Left ventricle myocardium inferior (tissue), 1 donor: ENCODE results near the gene NR5A2. TPM values are rescaled to one million over a fixed set of nuclear protein-coding genes. Genes with fewer than 3 reads are reported as not detected.

Experiments
- DNase-seq: peaks from one replicate; pipeline ENCODE4 v3.0.0-alpha.2; 2020
- H3K27ac ChIP-seq: fragments of 200-600 bp; replicated peaks from 2 replicates; pipeline ENCODE4 v1.8.0; 2021
- H3K27me3 ChIP-seq: fragments of 200-600 bp; 2 replicates; pipeline ENCODE4 v1.8.0; 2021; ENCODE audit warnings: low read depth
- H3K36me3 ChIP-seq: fragments of 200-600 bp; 2 replicates; pipeline ENCODE4 v1.8.0; 2021
- H3K4me1 ChIP-seq: fragments of 200-600 bp; 2 replicates; pipeline ENCODE4 v1.8.0; 2021
- H3K4me3 ChIP-seq: fragments of 200-600 bp; 2 replicates; pipeline ENCODE4 v1.8.0; 2021; ENCODE audit warnings: mild to moderate bottlenecking, moderate library complexity
- H3K9me3 ChIP-seq: fragments of 200-600 bp; replicated peaks from 2 replicates; pipeline ENCODE4 v1.8.0; 2021
- intact Hi-C: fragments of 100-400 bp; cut with micrococcal nuclease; formaldehyde crosslinking; loops from one replicate; pipeline ENCODE4 v1.11.0; 2022
- total RNA-seq: library from RNA; stranded (reverse); fragmentation: NEBNext Ultra II Directional; extraction: Animal tissue kit (Norgen Biotek cat#: 25700); gene quantifications from one replicate; pipeline ENCODE4 v1.2.1, GENCODE V29; 2021
- TF ChIP-seq, protein P1 (sequence below): fragments of 200-600 bp; IDR thresholded peaks from 2 replicates; pipeline ENCODE4 v1.8.0; 2021; ENCODE audit warnings: antibody characterized with exemption, mild to moderate bottlenecking, borderline replicate concordance
- donor health status: DM: no; HTN: yes; CAD: no; lungs with severe emphysema.

Gene NR5A2
- total RNA-seq, 1 donor from 2014 or later = 1.3 TPM

DNA sequence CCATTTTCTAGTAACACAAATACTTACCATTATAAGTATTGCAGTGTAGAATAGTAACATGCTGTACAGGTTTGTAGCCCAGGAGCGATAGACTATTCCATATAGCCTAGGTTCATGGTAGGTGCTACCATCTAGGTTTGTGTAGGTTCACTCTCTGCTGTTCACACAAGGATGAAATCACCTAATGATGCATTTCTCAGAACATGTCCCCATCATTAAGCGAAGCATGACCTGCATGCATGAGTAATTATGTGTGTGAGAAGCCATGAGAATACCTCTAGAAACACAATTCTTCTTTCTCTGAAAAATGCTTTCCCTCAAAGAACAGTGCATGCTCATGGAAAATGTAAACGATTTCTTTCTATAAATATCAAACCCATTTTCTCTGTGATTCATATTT is 69.3 kb downstream of the NR5A2 start:
- peaks cover 30% of the 10 kb centered on the region for H3K4me1 ChIP-seq
- TF ChIP-seq, protein P1, sequence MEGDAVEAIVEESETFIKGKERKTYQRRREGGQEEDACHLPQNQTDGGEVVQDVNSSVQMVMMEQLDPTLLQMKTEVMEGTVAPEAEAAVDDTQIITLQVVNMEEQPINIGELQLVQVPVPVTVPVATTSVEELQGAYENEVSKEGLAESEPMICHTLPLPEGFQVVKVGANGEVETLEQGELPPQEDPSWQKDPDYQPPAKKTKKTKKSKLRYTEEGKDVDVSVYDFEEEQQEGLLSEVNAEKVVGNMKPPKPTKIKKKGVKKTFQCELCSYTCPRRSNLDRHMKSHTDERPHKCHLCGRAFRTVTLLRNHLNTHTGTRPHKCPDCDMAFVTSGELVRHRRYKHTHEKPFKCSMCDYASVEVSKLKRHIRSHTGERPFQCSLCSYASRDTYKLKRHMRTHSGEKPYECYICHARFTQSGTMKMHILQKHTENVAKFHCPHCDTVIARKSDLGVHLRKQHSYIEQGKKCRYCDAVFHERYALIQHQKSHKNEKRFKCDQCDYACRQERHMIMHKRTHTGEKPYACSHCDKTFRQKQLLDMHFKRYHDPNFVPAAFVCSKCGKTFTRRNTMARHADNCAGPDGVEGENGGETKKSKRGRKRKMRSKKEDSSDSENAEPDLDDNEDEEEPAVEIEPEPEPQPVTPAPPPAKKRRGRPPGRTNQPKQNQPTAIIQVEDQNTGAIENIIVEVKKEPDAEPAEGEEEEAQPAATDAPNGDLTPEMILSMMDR = no peak

DNA sequence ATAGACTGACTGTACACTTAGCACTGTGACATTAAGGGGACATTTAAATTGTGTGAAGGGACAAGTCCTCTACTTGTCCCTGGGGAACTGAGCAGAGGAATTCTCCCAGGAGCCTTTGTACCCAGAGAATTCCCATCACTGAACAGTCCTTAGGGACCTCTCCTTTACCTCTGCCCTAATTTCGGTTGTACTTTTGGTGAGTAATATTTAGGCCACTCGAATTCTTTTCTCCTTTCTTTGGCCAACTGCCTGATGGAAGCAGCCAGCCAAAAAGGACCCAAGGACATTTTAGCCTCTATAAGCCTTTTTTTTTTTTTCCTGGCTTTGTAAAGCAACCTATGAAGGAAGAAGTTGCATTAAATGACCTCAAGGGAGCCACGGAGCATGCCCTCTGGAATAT is 71.5 kb downstream of the NR5A2 start:
- Histone ChIP-seq H3K9me3 (no peaks in the 10 kb centered on the region), H3K27me3 (no peaks in the 10 kb centered on the region), H3K4me3 (no peak overlapping the region), H3K27ac (peak overlapping the region; percentile 65), H3K4me1 (peaks cover 32% of the 10 kb centered on the region), H3K36me3 (no peaks in the 10 kb centered on the region)
- intact Hi-C loops = no loop called here
- TF ChIP-seq, protein P1 = no peak
- DNase-seq = peak; percentile 19

More for the DNA sequence above, 69.3 kb downstream of the NR5A2 start:
- H3K4me3 ChIP-seq = no peak overlapping the region
- H3K9me3 ChIP-seq = no peaks in the 10 kb centered on the region
- intact Hi-C loops = no loop called here
- no peaks in the 10 kb centered on the region for H3K36me3 ChIP-seq
- no peak for DNase-seq
- H3K27me3 ChIP-seq = no peaks in the 10 kb centered on the region
- H3K27ac ChIP-seq = no peak overlapping the region

DNA sequence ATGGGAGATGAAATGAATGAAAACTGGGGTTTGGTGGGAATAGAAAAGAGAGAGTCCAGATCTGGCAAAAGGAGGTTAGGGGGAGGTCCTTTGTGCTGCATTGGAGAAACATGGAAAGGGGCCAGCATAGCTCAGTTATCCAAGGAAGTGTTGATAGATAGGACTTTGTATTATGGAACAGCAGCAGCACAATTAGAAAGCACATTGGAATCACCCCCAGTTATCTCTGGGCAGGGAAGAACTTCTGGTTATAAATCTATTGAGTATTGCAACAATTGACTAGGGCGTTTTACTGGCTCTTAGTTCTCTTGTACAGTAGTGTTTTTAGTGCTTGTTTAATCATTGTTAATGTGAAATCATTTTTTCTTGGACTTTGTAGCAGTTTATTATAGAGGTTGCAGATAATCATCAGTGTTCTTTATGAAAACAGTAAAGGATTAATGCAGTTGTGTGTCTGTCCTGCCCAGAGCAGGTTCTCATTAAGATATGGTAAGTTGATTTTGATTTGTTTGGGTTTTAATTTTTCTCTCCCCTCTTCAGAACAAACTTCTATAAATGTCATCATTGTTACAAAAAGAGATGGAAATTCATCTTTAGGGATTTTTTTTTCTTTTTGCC is 76.6 kb downstream of the NR5A2 start:
- no peak overlapping the region for H3K4me3 ChIP-seq
- intact Hi-C loops = no loop called here
- H3K4me1 ChIP-seq = peaks cover 26% of the 10 kb centered on the region
- TF ChIP-seq, protein P1 = no peak
- no peaks in the 10 kb centered on the region for H3K27me3 ChIP-seq
- no peak for DNase-seq
- no peak overlapping the region for H3K27ac ChIP-seq
- no peaks in the 10 kb centered on the region for H3K36me3 ChIP-seq
- no peaks in the 10 kb centered on the region for H3K9me3 ChIP-seq

DNA sequence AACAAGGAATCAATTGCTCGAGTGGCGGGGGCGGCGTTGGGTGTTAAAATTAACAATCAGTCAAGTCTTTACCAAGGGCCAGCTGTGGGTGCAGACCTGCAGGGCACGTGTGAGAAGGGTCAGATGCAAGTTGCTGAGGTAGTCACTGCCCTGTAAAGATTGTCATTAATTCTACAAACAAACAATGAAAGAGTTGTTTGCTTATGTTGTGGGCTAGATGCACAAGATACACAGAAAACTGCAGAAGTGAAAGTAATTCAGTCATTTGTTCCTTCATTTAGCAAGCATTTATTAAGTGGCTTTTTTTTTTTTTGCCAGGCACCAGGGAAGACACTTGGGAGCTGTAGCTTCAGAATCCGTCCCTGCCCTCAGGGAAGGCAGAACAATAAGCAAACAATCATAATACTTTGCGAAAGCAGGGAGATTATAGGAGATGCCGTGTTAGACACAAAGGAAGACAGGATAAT is 79.5 kb downstream of the NR5A2 start:
- TF ChIP-seq, protein P1 = no peak
- DNase-seq = no peak
- intact Hi-C loops = no loop called here
- no peak overlapping the region for H3K27ac ChIP-seq
- H3K4me3 ChIP-seq = no peak overlapping the region
- H3K9me3 ChIP-seq = no peaks in the 10 kb centered on the region
- H3K27me3 ChIP-seq = no peaks in the 10 kb centered on the region
- peaks cover 9% of the 10 kb centered on the region for H3K4me1 ChIP-seq
- no peaks in the 10 kb centered on the region for H3K36me3 ChIP-seq

DNA sequence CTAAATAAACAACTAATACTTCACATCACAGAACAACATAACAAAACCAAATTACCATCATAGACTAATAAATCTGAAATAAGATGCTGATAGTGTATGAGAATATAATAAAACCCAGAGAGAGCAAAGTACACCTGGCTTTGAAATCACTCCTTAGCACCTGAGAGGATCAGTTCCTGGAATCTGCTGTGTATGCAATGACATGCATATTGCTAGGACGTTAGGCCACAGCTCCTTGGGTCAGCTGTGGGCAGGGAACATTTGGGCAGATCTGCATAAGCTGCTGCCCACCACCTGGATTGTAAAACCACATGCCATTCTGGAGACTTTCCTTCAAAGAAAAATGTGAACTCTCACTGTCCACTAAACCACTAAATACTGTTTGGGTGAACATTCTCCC is 81.1 kb downstream of the NR5A2 start:
- TF ChIP-seq, protein P1 = no peak
- no peak overlapping the region for H3K4me3 ChIP-seq
- no peaks in the 10 kb centered on the region for H3K9me3 ChIP-seq
- DNase-seq = no peak
- peaks cover 9% of the 10 kb centered on the region for H3K4me1 ChIP-seq
- intact Hi-C loops = no loop called here
- no peak overlapping the region for H3K27ac ChIP-seq
- no peaks in the 10 kb centered on the region for H3K36me3 ChIP-seq
- no peaks in the 10 kb centered on the region for H3K27me3 ChIP-seq
